Stimulated activated naive CD4-positive, alpha-beta T cell treated with Interleukin-2 at 50 U/mL for 16 hours (primary cell): ENCODE results near the gene VAC14.
"Not testable (repeated sequence)": the region's sequence is repeated elsewhere in the genome, so short reads cannot be mapped to it uniquely, and the experiment has no call there.

Experiments
- DNase-seq: peaks from one replicate; lab custom pipeline; 2025; lab: John Stamatoyannopoulos, UW

VAC14 gene

DNA sequence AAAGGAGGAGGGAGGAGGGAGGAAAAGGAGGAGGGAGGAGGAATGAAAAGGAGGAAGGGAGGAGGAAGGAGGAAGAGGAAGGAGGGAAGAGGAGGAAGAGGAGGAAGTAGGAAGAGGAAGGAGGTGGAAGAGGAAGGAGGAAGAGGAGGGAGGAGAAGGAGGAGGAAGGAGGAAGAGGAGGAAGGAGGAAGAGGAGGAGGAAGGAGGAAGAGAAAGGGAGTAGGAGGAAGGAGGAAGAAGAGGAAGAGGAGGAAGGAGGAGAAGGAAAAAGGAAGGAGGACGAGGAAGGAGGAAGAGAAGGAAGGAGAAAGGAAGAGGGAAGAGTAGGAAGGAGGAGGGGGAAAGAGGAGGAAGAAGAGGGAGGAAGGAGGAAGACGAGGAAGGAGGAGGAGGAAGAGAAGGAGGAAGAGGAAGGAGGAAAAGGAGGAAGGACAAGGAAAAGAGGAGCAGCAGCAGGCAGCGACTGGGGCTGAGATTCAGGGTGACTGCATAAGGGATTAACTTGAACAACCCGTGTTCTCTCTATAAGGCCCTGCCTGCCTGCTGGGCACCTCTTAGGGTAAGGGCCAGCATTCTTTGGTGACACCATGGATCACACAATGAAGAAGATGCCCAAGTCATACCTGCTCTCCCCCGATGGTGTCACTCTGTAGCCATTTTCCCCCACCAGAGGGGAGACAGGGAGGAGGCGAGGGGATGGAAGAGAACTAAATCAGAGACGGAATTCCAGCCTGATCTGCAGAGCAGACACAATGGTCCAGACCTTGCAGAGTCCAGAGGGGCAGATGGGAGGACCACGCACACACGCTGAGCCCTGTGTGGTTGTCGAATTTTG, 156.0 kb downstream of the VAC14 start:
- DNase-seq, result no peak

DNA sequence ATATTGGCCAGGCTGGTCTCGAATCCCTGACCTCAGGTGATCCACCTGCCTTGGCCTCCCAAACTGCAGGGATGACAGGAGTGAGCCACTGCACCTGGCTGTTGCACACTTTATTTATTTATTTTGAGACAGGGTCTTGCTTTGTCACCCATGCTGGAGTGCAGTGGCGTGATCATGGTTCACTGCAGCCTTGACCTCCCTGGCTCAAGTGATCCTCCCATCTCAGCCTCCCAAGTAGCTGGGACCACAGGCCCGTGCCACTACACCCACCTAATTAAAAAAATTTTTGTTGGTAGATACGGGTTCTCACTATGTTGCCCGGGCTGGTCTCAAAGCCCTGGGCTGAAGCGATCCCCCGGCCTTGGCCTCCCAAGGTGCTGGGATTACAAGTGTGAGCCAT, 157.7 kb downstream of the VAC14 start:
- DNase-seq, result not testable (repeated sequence)

DNA sequence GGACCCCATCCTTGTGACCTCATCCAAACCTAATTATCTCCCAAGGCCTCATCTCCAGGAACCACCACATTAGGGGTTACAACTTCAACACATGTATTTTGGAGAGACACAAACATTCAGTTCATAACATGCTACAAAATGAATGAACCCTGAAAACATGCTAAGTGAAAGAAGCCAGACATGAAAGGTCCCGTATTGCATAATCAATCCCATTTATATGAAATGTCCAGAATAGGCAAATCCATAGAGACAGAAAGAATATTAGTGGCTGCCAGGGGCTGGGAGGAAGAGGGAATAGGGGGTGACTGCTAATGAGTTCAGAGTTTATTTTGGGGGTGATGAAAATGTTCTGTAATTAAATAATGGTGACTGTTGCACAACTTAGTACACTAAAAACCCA, 158.3 kb downstream of the VAC14 start:
- no peak for DNase-seq

DNA sequence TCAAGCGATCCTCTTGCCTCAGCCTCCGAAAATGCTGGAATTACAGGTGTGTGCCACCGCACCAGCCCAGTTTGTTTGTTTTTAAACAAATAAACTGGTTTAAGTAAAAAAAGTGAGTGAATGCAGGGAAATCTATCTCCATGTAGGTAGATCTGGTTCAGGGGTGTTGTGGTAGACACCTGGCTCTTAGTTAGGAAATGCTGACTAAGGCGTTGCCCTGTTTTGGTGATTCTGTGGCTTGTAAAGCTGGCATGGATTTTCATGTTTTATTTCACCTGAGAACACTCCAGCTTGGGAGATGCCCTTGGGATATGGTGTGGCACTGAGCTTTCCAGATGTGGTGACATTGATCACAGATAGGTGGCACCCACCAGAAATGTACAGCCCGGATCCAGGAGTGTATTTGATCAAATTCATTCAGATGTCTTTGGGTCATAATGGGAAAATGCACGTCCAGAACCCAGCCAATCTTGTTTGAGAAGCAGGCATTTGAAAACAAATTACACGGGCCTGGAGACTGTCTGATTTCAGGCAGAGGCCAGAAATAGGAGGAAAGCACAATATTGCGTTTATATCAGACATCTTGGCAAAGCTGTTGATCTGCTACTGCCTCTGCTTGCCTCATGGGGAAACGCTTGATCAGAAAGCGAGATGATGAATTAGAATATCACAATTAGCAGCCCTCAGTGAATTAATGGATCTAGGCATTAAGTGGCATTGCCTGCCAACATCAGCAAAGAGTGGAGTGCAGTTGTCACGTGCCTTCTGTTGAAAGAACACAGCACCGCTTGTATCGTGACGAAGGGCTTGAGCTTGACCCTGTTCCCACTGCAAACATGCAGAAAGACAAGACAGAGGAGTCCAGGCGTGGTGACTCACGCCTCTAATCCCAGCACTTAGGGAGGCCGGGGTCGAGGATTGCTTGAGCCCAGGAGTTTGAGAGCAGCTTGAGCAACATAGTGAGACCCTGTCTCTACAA, 161.9 kb downstream of the VAC14 start:
- no peak for DNase-seq
